Cardiac fibroblast (primary cell): ENCODE results near the gene FAM149A.

Experiments
- DNase-seq, 2 donors: peaks; one replicate each; pipeline versions ENCODE4 v3.0.0 to v3.0.0-alpha.2; 2010; ENCODE audit warnings: low read depth in 2 of 2
- H3K4me3 ChIP-seq, 2 donors: replicated peaks in 1 of 2; 1 replicate in 1 of 2; 2 replicates in 1 of 2; pipeline ENCODE4 v1.5.1; 2011; ENCODE audit warnings: low read depth in 2 of 2, low read length in 2 of 2, mild to moderate bottlenecking in 2 of 2, moderate library complexity in 1 of 2
- CTCF ChIP-seq: IDR thresholded peaks from one replicate; pipeline ENCODE4 v1.5.1; 2011; ENCODE audit warnings: low read depth, mild to moderate bottlenecking, low read length, inconsistent platforms

Gene FAM149A

DNA sequence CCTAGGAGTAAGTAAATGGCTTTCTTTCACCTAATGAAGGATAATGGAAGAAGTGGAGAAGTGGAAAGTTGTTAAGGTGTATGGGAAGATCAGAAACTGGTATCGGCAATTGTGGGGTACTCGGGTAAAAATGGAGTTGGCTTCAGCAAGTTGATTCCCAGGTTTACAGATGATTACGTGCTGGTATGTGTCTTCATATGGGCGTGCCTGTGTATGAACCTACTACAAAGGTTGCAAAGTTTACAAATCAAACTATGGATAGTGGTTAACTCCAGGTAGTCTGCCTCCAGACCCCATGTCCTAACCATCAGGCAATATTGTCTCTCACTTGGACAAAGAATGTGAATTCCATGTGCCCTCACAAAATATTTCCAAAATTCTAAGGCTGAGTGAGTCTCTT lies 34.8 kb upstream of the FAM149A start:
- no peak for DNase-seq
- no peak for TF ChIP-seq CTCF
- H3K4me3 ChIP-seq: peak overlapping the region; percentile 36 to 47

DNA sequence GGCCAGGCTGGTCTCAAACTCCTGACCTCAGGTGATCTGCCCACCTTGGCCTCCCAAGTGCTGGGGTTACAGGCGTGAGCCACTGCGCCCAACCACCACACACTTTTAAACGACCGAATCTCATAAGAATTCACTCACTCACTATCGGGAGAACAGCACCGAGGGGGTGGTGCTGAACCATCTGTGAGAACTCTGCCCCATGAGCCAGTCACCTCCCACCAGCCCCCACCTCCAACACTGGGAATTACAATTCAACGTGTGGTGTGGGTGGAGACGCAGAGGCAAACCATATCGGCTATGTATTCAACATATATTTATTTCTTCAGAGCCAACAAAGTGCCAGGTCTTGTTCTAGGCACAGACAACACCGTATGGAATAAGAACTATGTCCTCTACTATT lies 32.0 kb upstream of the FAM149A start:
- no peak overlapping the region for H3K4me3 ChIP-seq
- no peak for TF ChIP-seq CTCF
- no peak for DNase-seq

- no peak for TF ChIP-seq CTCF
- H3K4me3 ChIP-seq: no peak overlapping the region
- DNase-seq: no peak
Measured at GRCh38 chr4:186074189-186074588, 30.3 kb upstream of the FAM149A start.

- H3K4me3 ChIP-seq: no peak overlapping the region
- no peak for DNase-seq
- no peak for TF ChIP-seq CTCF
Measured at GRCh38 chr4:186078981-186079638, 25.4 kb upstream of the FAM149A start.

- no peak for TF ChIP-seq CTCF
- DNase-seq: no peak
- H3K4me3 ChIP-seq: no peak overlapping the region
Measured at GRCh38 chr4:186079694-186080093, 24.8 kb upstream of the FAM149A start.

GRCh38 chr4:186081202-186081807 lies 23.2 kb upstream of the FAM149A start:
- no peak for DNase-seq
- TF ChIP-seq CTCF: no peak
- H3K4me3 ChIP-seq: no peak overlapping the region
